Skeletal muscle tissue (tissue), 4 donors: ENCODE results near the gene NFATC2. TPM values are rescaled to one million over a fixed set of nuclear protein-coding genes. Genes with fewer than 3 reads are reported as not detected.

Experiments used
- H3K27ac ChIP-seq: one replicate; pipeline ENCODE4 v1.7.0; 2013; ENCODE audit warnings: mild to moderate bottlenecking, low read depth, low read length, inconsistent platforms
- H3K27me3 ChIP-seq, 3 donors: one replicate each; pipeline ENCODE4 v1.7.0; 2013; ENCODE audit warnings: low read length in 3 of 3; ENCODE audit not compliant: control insufficient read depth in 3 of 3, insufficient read depth in 3 of 3
- H3K36me3 ChIP-seq, 3 donors: one replicate each; pipeline ENCODE4 v1.7.0; 2013; ENCODE audit warnings: low read length in 3 of 3; ENCODE audit not compliant: control insufficient read depth in 3 of 3, insufficient read depth in 3 of 3
- H3K4me1 ChIP-seq, 3 donors: one replicate each; pipeline ENCODE4 v1.7.0; 2013; ENCODE audit warnings: low read length in 3 of 3, mild to moderate bottlenecking in 3 of 3; ENCODE audit not compliant: control insufficient read depth in 3 of 3, insufficient read depth in 3 of 3
- H3K4me3 ChIP-seq, 3 donors: one replicate each; pipeline ENCODE4 v1.7.0; 2013; ENCODE audit warnings: low read length in 3 of 3
- H3K9ac ChIP-seq, 3 donors: one replicate each; pipeline ENCODE4 v1.7.0; 2013; ENCODE audit warnings: low read length in 3 of 3, mild to moderate bottlenecking in 3 of 3, moderate library complexity in 2 of 3, low read depth in 1 of 3
- H3K9me3 ChIP-seq, 3 donors: one replicate each; pipeline ENCODE4 v1.7.0; 2013; ENCODE audit warnings: low read length in 3 of 3; ENCODE audit not compliant: control insufficient read depth in 3 of 3
- total RNA-seq: library from RNA; depleted of rRNA; stranded (reverse); fragments of >200 nt; gene quantifications from one replicate; pipeline ENCODE4 v1.2.3, GENCODE V29; 2014
- donor health status: Osteomylitis.

NFATC2 gene
- total RNA-seq, 1 donor from 2014 or later = 3.1 TPM

DNA sequence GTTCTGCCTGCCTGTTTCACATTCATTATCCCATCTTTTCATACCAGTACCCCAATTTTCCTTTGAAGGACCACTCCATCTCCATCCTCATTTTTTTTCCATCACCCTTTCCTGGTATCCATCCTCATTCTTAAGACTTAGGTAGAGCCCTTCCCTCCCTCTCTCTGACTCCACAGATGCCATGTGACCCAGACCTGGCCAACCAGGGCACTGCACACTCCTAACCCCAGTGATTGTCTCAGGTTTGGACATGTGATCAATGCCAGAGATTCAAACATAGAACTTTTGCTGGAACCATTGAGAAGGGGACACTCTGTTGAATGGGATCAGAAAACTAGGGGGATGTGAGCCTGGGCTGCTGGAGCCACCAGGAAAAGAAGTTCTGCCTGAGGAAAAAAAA lies 39.1 kb upstream of the NFATC2 start:
- Histone ChIP-seq H3K9me3 (no peaks in the 10 kb centered on the region), H3K4me1 (no peaks in the 10 kb centered on the region), H3K4me3 (no peak overlapping the region), H3K27ac (no peak overlapping the region), H3K36me3 (no peaks in the 10 kb centered on the region), H3K9ac (no peak overlapping the region), H3K27me3 (no peaks in the 10 kb centered on the region)

DNA sequence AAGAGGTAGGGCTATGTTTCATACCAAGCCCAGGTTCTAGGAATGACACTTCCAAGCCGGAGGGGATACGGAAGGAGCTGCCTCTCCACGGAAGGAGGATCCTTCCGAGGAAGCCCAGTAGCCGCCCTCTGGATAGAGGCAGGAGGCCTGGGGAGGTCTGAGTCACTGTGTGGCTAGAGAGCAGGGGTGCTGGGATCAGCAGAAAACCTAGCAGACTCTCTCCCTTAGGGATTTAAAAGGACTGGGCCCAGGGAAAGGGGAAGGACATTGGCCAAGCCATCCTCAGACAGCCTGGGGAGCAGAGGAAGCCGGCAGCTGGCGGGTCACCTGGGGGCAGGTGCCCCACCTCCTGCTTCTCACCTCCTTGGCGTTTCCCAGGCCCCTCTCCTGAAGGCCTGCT lies 36.6 kb upstream of the NFATC2 start:
- Histone ChIP-seq H3K9ac (no peak overlapping the region), H3K36me3 (no peaks in the 10 kb centered on the region)

DNA sequence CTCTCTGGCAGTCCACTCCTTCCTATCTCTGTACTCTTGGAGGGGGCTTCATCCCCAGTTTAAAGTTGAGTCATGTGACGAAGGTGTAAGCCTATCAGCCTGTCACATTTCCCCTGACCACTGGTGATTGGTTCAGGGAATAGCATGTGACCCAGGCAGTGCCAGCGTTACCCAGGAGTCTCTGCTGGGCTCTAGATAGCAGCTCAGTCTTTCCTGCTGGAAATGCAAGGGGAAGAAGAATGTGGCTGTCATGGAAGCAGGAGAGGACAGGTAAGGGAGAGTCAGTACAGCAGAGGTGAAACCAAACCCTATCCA lies 35.6 kb upstream of the NFATC2 start:
- Histone ChIP-seq H3K9me3 (peaks cover 0 to 3% (median 0%) of the 10 kb centered on the region in 3 donors), H3K4me1 (peaks cover 6 to 8% (median 6%) of the 10 kb centered on the region in 3 donors), H3K4me3 (no peak overlapping the region), H3K36me3 (no peaks in the 10 kb centered on the region), H3K27me3 (no peaks in the 10 kb centered on the region), H3K27ac (no peak overlapping the region), H3K9ac (no peak overlapping the region)

More for the DNA sequence above, 36.6 kb upstream of the NFATC2 start:
- Histone ChIP-seq H3K9me3 (peaks cover 0 to 3% (median 0%) of the 10 kb centered on the region in 3 donors), H3K4me1 (no peaks in the 10 kb centered on the region), H3K4me3 (no peak overlapping the region), H3K27me3 (no peaks in the 10 kb centered on the region), H3K27ac (no peak overlapping the region)

DNA sequence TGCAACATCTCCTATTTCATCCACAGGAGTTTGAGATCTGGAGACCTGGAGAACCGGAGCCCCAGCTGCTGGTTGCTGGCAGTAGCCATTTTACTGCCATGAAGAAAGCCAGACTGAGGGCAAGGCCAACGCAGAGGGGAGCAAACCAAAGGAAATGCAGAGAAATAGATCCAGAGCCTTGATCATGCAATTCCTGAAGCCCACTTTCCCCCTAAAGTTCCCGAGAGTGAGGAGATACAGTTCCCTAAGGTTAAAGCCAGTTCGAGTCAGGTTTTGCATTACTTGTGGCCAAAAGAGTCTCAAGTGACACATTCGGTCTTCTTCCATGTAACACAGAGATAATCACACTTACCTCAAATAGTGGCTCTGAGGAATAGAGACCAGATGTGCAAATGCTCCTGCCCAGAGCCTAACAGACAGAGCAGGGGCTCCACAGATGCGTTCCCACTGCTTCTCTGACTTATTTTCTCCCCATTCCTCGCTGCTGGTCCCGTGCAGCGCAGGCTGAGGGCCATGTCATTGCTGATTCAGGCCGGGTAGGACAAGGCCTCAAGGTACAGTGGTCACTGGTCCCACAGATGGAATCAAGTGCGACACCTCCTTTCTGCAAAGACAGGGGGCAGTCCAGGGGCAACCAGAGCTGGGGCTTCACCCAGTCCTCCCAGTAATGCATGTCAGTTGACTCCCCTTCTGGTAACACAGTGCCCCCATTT lies 35.1 kb upstream of the NFATC2 start:
- no peaks in the 10 kb centered on the region for H3K27me3 ChIP-seq
- H3K9me3 ChIP-seq = peaks cover 0 to 3% (median 0%) of the 10 kb centered on the region in 3 donors
- H3K27ac ChIP-seq = no peak overlapping the region
- H3K9ac ChIP-seq = no peak overlapping the region
- no peaks in the 10 kb centered on the region for H3K36me3 ChIP-seq
- H3K4me1 ChIP-seq = peaks cover 6 to 8% (median 6%) of the 10 kb centered on the region in 3 donors
- no peak overlapping the region for H3K4me3 ChIP-seq

DNA sequence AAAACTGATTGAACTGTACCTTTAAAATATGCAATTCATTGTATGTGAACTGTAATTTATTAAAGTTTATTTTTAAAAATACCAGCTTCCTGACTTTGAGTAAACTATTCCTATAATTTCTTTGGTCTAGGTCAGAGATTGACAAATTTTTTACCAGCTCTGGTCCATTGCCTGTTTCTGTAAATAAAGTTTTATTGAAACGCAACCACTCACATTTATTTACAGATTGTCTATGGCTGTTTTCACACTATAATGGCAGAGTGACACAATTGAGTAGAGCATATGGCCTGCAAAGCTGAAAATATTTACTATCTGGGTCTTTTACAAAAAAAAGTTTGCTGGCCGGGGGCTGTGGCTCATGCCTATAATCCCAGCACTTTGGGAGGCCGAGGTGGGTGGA lies 33.0 kb upstream of the NFATC2 start:
- peaks cover 0 to 3% (median 0%) of the 10 kb centered on the region in 3 donors for H3K9me3 ChIP-seq
- H3K27ac ChIP-seq = no peak overlapping the region
- H3K4me3 ChIP-seq = no peak overlapping the region
- H3K36me3 ChIP-seq = no peaks in the 10 kb centered on the region
- H3K4me1 ChIP-seq = peaks cover 16 to 18% (median 17%) of the 10 kb centered on the region in 3 donors
- no peak overlapping the region for H3K9ac ChIP-seq
- H3K27me3 ChIP-seq = no peaks in the 10 kb centered on the region

DNA sequence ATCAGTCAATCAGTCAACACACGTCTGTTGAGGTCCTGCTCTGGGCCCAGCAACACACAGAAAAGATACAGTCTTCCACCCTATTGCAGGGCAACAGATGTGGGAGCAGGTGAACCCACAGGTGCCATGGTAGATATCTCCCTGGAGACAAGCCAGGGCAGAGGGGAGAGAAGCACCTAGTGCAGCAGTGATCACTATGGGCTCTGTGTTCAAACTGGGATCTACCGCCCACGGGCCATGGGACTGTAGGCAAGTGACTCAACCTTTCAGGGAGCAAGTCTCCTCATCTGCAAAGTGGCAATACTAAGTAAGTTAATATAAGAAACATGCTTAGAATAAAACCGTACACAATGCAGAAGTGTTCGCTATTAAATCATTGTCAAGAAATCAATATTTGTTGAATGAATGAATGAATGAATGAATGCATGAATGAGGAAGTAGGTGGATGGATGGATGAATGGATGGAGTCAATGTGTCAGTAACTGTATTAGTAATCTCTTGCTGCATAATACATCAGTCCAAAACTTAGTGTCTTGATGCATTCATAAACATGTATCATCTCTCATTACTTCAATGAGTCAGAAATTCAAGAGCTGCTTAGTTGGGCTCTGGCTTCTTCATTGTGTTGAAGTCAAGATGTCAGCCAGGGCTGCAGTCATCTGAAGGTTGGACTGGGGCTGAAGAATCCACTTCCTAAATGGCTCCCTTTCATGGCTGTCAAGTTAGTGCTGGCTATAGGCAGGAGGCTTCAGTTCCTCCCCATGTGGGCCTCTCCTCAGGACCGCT lies 31.9 kb upstream of the NFATC2 start:
- Histone ChIP-seq H3K27ac (no peak overlapping the region), H3K9me3 (peaks cover 0 to 3% (median 0%) of the 10 kb centered on the region in 3 donors), H3K36me3 (no peaks in the 10 kb centered on the region)

DNA sequence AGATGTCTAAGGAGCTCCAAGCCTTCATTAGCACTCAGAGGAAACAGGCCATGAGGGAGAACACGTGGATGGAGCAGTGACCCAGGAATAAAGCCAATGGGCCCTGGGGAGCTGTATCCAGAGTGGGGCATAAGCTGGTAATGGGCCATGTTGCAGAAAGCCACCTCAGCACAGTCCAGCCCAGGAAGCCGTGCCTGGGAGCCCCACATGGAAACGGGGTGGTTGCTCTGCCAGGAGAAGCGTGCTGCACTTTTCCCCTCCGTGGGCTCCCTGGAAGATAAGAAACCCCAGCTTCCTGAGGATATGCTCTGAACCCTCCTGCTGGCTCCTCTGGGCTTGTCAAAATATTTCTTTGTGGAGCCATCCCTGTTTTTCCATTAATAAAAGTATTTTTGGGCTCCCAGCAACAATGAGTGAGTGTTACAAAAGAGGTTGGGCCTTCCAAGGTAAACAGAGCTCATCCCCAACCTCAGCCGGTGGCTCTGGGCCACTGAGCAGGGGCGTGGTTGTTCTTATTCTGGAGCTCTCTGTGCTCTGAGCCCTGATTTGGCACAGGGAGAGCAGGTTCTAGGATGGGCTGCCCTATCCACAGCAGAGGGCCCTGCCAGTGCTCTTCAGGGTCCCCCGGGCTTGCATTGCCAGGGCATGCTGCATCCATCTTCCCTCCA lies 31.2 kb upstream of the NFATC2 start:
- no peaks in the 10 kb centered on the region for H3K36me3 ChIP-seq
- H3K27me3 ChIP-seq = no peaks in the 10 kb centered on the region
- H3K27ac ChIP-seq = no peak overlapping the region
- peaks cover 0 to 3% (median 0%) of the 10 kb centered on the region in 3 donors for H3K9me3 ChIP-seq
- peak overlapping the region in 1 of 3 donors; percentile 22 for H3K4me3 ChIP-seq
- H3K4me1 ChIP-seq = peaks cover 24 to 25% (median 25%) of the 10 kb centered on the region in 3 donors
- peak overlapping the region in 1 of 3 donors; percentile 45 for H3K9ac ChIP-seq

More for the DNA sequence above, 31.9 kb upstream of the NFATC2 start:
- H3K4me1 ChIP-seq = peaks cover 24 to 25% (median 25%) of the 10 kb centered on the region in 3 donors
- H3K27me3 ChIP-seq = no peaks in the 10 kb centered on the region
- no peak overlapping the region for H3K4me3 ChIP-seq
- H3K9ac ChIP-seq = no peak overlapping the region

DNA sequence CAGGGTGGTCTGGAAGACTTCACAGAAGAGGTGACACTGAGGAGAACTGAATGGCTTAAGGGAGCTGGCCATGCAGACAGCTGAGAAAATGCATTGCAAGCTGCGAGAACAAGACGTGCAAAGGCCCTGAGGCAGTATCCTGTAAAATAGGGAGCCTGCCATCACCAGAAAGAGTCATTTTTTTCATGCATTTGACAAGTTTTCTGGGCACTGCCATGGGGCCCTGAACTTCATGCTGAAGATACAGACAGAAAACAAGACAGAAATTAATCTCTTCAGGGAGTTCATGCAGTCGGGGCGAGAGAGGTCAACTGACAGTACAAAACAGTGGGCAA lies 28.9 kb upstream of the NFATC2 start:
- Histone ChIP-seq H3K9me3 (peaks cover 0 to 3% (median 0%) of the 10 kb centered on the region in 3 donors), H3K27ac (peak overlapping the region; percentile 93), H3K4me1 (peaks cover 24 to 25% (median 25%) of the 10 kb centered on the region in 3 donors), H3K36me3 (no peaks in the 10 kb centered on the region), H3K9ac (no peak overlapping the region), H3K4me3 (no peak overlapping the region), H3K27me3 (no peaks in the 10 kb centered on the region)

DNA sequence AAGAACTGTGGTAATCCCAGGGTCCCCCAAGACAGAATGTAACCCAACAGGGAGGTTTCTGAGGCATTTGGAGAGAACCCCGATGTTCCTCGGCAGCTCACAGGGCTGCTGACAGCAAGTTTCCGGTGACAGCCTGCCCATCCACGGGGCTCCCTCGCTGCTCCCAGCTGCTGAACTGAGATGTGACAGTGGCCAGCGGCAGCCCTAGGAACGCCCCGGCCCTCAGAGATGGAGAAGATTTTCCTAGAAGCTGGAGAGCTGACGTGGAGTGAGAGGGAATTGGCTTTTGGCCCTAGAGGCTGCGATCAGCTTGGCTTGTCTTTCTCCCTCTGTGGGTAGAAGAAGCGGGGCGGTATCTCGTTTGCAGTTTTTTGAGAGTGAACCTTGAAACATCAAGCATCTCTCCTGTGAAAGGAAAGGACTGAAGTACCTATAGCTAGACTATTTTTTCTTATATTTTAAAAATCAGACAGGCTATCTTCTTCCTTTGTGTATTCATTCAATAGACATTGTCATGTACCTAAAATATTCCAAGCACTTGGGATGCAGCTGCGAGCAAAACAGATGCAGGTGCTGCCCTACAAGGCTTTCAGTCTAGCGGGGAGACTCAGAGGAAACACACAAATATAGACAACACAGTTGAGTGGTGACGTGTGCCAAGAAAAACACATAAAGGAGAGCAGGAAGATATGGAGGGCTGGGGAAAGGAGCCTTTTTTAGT lies 28.4 kb upstream of the NFATC2 start:
- Histone ChIP-seq H3K4me3 (peak overlapping the region; percentile 17 to 72 (median 58)), H3K9me3 (peaks cover 0 to 3% (median 0%) of the 10 kb centered on the region in 3 donors), H3K9ac (peak overlapping the region; percentile 63 to 83 (median 67)), H3K4me1 (peaks cover 25 to 27% (median 26%) of the 10 kb centered on the region in 3 donors), H3K27me3 (no peaks in the 10 kb centered on the region), H3K36me3 (no peaks in the 10 kb centered on the region), H3K27ac (peak overlapping the region; percentile 93)
